Adipocyte (in vitro differentiated cells): ENCODE results near the gene WDR72.

ENCODE experiments used
- DNase-seq: peaks from one replicate; pipeline ENCODE4 v3.0.0-alpha.2; 2015; ENCODE audit warnings: low read depth
- H3K27me3 ChIP-seq: replicated peaks from 2 replicates; pipeline ENCODE4 v1.7.0; 2013; ENCODE audit warnings: mild to moderate bottlenecking, low read length, moderate library complexity; ENCODE audit not compliant: control insufficient read depth, insufficient read depth
- H3K36me3 ChIP-seq: 2 replicates; pipeline ENCODE4 v1.7.0; 2013; ENCODE audit warnings: low read length, mild to moderate bottlenecking, moderate library complexity; ENCODE audit not compliant: control insufficient read depth, insufficient read depth, severe bottlenecking
- H3K4me1 ChIP-seq: 2 replicates; pipeline ENCODE4 v1.7.0; 2013; ENCODE audit warnings: mild to moderate bottlenecking, low read length, moderate library complexity; ENCODE audit not compliant: control insufficient read depth, insufficient read depth
- H3K4me3 ChIP-seq: 2 replicates; pipeline ENCODE4 v1.7.0; 2013; ENCODE audit warnings: mild to moderate bottlenecking, low read length, moderate library complexity
- H3K9ac ChIP-seq: 2 replicates; pipeline ENCODE4 v1.7.0; 2013; ENCODE audit warnings: mild to moderate bottlenecking, low read length, moderate library complexity
- H3K9me3 ChIP-seq: 2 replicates; pipeline ENCODE4 v1.7.0; 2013; ENCODE audit warnings: mild to moderate bottlenecking, low read length, moderate library complexity; ENCODE audit not compliant: control insufficient read depth

The WDR72 gene

GRCh38 chr15:53588773-53589172 is 170.7 kb downstream of the WDR72 start:
- Histone ChIP-seq H3K9me3 (peaks cover 2% of the 10 kb centered on the region), H3K9ac (no peak overlapping the region), H3K4me1 (peaks cover 16% of the 10 kb centered on the region), H3K36me3 (no peaks in the 10 kb centered on the region), H3K4me3 (no peak overlapping the region), H3K27me3 (no peaks in the 10 kb centered on the region)
- no peak for DNase-seq

DNA sequence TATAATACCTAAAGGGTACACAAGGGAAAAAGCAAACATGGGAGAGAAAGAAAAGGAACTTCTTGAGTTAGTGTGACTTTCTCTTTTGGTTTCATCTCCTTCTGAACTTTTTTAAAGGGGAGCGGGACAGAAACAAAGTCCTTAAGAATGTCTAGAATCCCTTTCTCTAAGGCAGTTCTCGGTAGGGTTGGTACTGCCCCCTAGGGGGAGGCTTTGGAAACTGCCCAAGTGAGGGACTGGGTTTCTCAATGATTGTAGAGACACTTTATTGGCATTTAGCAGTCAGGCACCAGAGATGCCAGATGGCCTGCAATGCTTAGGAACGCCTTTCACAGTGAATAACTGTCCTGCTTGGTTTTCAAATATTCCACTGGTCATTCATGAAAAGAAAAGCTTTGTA is 172.7 kb downstream of the WDR72 start:
- Histone ChIP-seq H3K4me3 (no peak overlapping the region), H3K9me3 (peaks cover 2% of the 10 kb centered on the region), H3K36me3 (no peaks in the 10 kb centered on the region), H3K4me1 (peaks cover 16% of the 10 kb centered on the region), H3K27me3 (no peaks in the 10 kb centered on the region), H3K9ac (no peak overlapping the region)
- no peak for DNase-seq

- no peak overlapping the region for H3K9ac ChIP-seq
- no peaks in the 10 kb centered on the region for H3K36me3 ChIP-seq
- DNase-seq = no peak
- peaks cover 7% of the 10 kb centered on the region for H3K4me1 ChIP-seq
- no peaks in the 10 kb centered on the region for H3K27me3 ChIP-seq
- no peak overlapping the region for H3K4me3 ChIP-seq
- H3K9me3 ChIP-seq = peaks cover 2% of the 10 kb centered on the region
Measured at GRCh38 chr15:53581513-53581912, 177.9 kb downstream of the WDR72 start.

DNA sequence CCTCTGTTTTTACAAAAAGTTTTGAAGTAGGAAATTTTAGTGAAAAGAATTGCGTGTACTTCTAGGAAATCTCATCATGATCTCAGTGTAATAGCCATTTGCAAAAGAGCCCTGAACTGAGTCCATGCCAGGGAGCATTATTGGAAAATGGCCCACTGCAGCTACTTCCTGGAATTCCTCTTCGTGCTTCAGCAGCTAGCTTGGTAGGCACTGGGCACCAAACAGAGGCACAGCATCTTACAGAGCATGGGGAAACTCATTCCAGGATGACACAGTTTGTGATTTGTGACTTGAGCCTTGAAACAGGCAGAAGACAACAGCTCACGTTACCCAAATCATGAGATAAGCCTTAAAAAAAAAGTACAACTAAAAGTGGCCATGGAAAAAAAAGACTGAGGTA is 179.1 kb downstream of the WDR72 start:
- no peak overlapping the region for H3K4me3 ChIP-seq
- peaks cover 7% of the 10 kb centered on the region for H3K4me1 ChIP-seq
- no peaks in the 10 kb centered on the region for H3K27me3 ChIP-seq
- no peaks in the 10 kb centered on the region for H3K9me3 ChIP-seq
- no peak overlapping the region for H3K9ac ChIP-seq
- H3K36me3 ChIP-seq = no peaks in the 10 kb centered on the region
- no peak for DNase-seq

DNA sequence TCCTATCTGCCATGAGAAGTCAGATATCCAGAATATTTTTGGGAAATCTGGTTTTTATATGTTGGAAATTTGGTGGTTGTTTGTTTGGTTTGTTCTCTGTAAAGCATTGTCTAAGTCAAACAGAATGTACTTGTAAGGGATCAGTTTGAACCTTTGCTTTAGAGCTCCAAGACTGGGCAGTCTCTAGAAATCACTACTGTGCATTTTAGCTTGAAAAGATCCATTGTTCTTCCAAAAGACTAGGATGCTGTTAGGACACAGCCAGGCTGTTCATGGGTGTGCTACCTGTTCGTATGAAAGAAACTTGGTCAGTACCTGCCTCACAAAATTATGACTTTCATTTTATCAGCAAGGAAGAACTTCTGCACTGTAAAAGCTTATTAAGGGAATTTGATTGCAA is 182.6 kb downstream of the WDR72 start:
- H3K4me1 ChIP-seq = peaks cover 7% of the 10 kb centered on the region
- no peak for DNase-seq
- H3K9ac ChIP-seq = no peak overlapping the region
- no peaks in the 10 kb centered on the region for H3K9me3 ChIP-seq
- peaks cover 4% of the 10 kb centered on the region for H3K27me3 ChIP-seq
- H3K36me3 ChIP-seq = no peaks in the 10 kb centered on the region
- no peak overlapping the region for H3K4me3 ChIP-seq

DNA sequence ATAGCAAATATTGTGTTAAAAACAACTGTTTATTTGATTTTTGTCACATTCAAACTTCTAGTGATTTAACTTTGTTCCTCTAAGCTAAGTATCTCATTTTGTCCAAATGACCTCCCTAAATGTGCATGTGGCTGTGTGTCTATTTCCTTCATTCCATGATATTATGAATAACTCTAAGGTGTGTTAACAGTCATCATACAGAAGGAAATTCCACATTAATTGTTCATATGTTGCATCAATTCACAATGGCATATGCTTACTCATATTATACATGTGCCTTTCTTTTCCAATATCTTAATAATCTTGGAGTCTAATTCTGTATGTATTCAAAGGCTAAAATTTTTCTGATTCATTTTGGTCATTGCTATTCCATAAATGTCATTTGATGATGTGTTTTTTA is 186.4 kb downstream of the WDR72 start:
- DNase-seq = no peak
- Histone ChIP-seq H3K4me3 (no peak overlapping the region), H3K4me1 (no peaks in the 10 kb centered on the region), H3K36me3 (no peaks in the 10 kb centered on the region), H3K9me3 (no peaks in the 10 kb centered on the region), H3K27me3 (peaks cover 4% of the 10 kb centered on the region), H3K9ac (no peak overlapping the region)

DNA sequence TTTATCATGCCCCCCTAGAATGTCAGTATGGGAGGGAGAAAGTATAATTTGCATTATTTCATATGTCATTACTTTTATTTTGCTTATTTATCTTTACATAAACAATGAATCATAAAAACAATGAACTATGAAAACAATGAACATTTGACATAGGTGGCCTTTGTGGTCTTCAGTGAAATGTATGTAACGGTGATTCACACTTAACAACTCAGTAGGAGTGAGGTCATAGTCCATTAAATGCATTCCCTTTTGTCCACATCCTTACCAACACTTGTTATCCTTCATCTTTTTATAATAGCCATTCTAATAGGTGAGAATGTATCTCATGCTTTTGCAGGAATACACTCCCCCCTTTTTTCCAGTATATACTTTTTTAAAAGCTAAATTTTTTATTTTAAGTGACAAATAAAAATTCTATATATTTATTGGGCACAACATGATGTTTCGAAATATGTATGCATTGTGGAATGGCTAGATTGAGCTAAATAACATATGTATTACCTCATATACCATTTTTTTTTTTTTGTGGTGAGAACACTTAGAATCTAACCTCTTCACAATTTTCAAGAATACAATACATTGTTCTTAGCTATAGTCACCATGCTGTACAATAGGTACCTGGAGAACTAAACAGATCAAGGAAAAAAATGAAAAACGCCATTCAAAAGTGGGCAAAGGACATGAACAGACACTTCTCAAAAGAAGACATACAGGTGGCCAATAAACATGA is 189.5 kb downstream of the WDR72 start:
- Histone ChIP-seq H3K27me3 (peaks cover 7% of the 10 kb centered on the region), H3K4me1 (no peaks in the 10 kb centered on the region), H3K9ac (no peak overlapping the region), H3K36me3 (no peaks in the 10 kb centered on the region), H3K9me3 (no peaks in the 10 kb centered on the region), H3K4me3 (no peak overlapping the region)
- DNase-seq = no peak

GRCh38 chr15:53566912-53567311 is 192.6 kb downstream of the WDR72 start:
- Histone ChIP-seq H3K4me1 (no peaks in the 10 kb centered on the region), H3K9me3 (no peaks in the 10 kb centered on the region), H3K27me3 (peaks cover 9% of the 10 kb centered on the region), H3K36me3 (no peaks in the 10 kb centered on the region), H3K4me3 (no peak overlapping the region), H3K9ac (no peak overlapping the region)
- DNase-seq = no peak

- no peak overlapping the region for H3K9ac ChIP-seq
- no peaks in the 10 kb centered on the region for H3K9me3 ChIP-seq
- no peaks in the 10 kb centered on the region for H3K36me3 ChIP-seq
- peaks cover 9% of the 10 kb centered on the region for H3K27me3 ChIP-seq
- no peak overlapping the region for H3K4me3 ChIP-seq
- DNase-seq = no peak
- no peaks in the 10 kb centered on the region for H3K4me1 ChIP-seq
Measured at GRCh38 chr15:53565721-53566120, 193.7 kb downstream of the WDR72 start.

GRCh38 chr15:53564647-53565046 is 194.8 kb downstream of the WDR72 start:
- H3K9ac ChIP-seq = no peak overlapping the region
- H3K4me3 ChIP-seq = no peak overlapping the region
- DNase-seq = no peak
- no peaks in the 10 kb centered on the region for H3K9me3 ChIP-seq
- H3K4me1 ChIP-seq = no peaks in the 10 kb centered on the region
- H3K27me3 ChIP-seq = peaks cover 9% of the 10 kb centered on the region
- no peaks in the 10 kb centered on the region for H3K36me3 ChIP-seq

- no peak for DNase-seq
- Histone ChIP-seq H3K27me3 (peaks cover 11% of the 10 kb centered on the region), H3K36me3 (no peaks in the 10 kb centered on the region), H3K9me3 (no peaks in the 10 kb centered on the region), H3K9ac (no peak overlapping the region), H3K4me3 (no peak overlapping the region), H3K4me1 (no peaks in the 10 kb centered on the region)
Measured at GRCh38 chr15:53563627-53564026, 195.8 kb downstream of the WDR72 start.
